ENCODE results near the gene ANKRD13C.
A peak's percentile ranks its signal among the peaks of the same experiment; 100 is the strongest.
"Not testable (repeated sequence)": the region's sequence is repeated elsewhere in the genome, so short reads cannot be mapped to it uniquely, and the experiment has no call there.

ANKRD13C gene, protein sequence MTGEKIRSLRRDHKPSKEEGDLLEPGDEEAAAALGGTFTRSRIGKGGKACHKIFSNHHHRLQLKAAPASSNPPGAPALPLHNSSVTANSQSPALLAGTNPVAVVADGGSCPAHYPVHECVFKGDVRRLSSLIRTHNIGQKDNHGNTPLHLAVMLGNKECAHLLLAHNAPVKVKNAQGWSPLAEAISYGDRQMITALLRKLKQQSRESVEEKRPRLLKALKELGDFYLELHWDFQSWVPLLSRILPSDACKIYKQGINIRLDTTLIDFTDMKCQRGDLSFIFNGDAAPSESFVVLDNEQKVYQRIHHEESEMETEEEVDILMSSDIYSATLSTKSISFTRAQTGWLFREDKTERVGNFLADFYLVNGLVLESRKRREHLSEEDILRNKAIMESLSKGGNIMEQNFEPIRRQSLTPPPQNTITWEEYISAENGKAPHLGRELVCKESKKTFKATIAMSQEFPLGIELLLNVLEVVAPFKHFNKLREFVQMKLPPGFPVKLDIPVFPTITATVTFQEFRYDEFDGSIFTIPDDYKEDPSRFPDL

DNA sequence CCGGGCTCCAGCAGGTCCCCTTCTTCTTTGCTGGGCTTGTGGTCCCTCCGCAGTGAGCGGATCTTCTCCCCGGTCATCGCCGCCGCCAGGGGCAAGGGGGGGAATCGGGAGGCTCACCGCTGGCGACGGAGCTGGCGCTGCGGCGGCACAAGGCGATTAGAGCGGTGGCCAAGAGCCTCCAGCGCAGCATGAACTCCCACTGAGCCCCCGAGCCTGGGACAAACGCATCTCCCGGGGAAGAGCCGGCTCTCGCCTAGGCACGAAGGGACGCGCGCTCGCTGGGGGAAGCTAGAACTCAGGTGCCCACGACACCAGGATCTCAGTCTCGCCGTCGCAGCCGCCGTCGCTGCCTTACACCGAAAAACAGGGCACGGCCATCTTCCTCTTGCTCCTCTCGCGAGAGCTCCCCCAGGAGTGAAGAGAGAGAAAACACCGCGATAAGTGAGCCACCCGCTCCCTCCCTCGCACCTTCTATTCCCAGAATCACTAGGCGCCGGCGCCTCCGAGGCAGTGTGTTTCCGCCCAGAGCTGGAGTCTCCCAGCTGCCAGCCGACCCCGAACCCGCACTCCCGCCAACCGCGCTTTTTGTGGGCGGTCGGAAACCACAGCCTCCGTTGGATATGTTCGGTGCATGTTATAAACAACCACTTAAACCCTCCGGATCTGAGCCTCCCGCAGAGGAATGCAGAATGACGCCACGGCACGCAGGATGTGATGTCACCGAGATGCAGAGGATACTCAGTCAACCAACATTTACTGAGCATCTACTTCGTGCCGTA is at the start of gene ANKRD13C:
Gene ANKRD13C, minus strand, starts transcription at position 391 of the 779 bp plus-strand sequence. Its CDS starts 314 bp downstream, at position 77.
- peak; percentile 76 for DNase-seq (ENCODE audit: low read depth, low spot score)

DNA sequence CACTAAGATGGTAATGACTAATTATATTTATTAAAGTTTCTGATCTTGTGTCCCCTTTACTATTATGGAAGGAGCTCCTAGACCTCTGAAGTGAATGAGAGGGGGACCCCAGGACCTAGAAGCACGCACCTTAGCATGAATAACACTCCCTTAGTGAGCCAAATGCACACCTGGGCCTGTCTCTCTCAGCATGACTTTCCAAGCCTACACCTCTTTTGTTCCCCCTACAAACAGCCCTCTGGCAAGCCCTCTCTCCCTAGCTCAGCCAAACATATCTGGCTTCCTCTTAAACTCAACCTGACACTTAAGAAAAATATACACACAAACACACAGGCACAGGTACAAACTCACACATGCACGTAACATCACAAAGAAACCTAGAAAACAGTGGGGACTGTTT is 49.2 kb upstream of the ANKRD13C start:
- DNase-seq (ENCODE audit: low read depth, low spot score), result no peak

DNA sequence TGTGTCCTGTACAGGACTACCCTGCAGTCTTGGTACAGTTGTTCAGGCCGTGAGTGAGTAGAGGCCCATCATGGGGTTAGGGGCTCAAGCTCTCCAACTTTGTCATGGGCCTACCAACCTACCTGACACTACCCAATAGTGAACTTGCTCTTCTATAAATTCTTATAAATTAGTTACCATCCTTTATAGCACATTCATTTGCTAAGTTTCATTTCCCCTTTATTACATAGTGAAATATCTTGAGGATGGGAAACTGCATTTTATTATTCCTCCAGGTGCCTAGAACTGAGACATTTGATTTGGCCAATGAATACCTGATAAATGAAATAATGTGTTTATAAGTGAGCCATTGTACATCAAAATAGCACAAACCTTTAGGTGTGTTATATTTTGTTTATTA is 47.5 kb upstream of the ANKRD13C start:
- no peak for DNase-seq (ENCODE audit: low read depth, low spot score)

DNA sequence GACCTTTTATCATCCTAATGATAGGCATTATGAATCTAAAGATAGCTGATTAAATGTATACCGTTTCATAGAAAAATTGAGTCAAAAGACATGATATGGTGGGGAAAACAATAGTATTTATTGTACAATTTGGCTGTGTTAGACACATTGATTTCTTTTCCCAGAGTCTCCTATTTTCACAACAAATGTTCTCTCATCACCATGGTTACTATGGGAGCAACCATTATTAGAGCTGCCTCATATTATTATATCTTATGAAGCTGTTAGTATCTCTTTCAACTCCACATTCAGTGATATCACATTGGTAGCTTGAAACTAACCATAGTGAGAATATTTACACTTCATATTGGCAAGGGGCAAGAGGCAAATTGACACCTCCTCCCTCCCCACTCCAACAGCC is 45.8 kb upstream of the ANKRD13C start:
- no peak for DNase-seq (ENCODE audit: low read depth, low spot score)

DNA sequence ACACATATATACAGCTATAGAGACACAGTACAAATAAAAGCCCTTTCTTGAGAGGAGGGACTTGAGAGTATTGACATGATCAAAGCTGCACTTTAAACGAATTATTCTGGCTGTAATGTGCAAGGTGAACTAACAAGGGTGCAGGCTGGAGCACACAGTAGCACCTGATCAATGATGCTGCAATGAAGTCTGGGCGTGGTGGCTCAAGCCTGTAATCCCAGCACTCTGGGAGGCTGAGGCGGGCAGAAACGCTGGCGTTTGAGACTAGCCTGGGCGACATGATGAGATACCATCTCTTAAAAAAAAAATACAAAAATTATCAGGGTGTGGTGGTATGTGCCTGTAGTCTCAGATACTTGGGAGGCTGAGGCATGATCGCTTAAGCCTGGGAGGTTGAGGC is 42.5 kb upstream of the ANKRD13C start:
- DNase-seq (ENCODE audit: low read depth, low spot score), result no peak

DNA sequence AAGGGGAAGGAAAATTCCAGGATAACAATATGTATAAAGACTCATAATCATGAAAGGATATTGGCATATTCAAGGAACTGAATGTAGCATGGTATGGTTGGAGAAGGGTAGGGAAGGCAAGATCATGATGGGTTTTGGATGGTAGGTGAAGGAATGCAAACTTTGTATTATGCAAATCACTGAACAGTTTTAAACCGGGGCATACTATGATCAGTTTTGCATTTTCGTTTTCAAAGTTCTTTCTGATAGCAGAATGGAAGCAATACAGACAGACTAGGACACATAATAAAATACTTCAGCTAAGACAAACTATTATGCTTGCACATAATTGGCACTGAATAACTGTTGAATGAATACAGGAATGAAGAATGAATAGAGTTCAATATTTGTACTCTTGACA is 42.1 kb upstream of the ANKRD13C start:
- no peak for DNase-seq (ENCODE audit: low read depth, low spot score)

DNA sequence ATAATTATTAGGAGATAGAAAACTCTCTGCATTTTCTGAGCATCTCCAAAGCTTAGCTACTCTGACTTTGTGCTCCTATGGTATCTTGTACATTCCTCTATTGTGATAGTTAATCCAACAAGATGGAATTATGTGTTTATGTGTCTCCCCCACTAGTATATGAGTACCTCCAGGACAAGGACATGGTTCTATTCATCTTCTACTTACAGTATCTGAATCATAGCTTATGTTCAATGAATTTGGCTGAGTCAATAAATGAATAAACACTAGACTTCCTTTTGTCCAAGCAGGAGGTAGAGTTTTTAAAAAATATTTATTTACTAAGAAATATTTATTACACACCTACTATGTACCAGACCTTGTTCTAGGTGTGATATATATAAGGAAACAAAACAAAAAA is 38.1 kb upstream of the ANKRD13C start:
- DNase-seq (ENCODE audit: low read depth, low spot score), result no peak

DNA sequence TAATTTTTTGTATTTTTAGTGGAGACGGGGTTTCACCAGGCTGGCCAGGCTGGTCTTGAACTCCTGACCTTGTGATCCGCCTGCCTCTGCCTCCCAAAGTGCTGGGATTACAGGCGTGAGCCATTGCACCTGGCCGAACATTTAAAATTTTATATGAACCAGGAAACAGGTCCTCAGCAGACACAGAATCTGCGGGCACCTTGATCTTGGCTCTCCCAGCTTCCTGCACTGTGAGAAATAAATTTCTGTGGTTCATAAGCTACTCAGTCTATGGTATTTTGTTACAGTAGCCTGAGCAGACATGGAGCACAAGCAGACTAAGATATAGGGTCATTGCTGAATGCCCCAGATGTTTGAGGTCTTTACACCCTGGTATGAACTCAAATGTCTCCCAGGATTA is 33.0 kb upstream of the ANKRD13C start:
- DNase-seq (ENCODE audit: low read depth, low spot score), result no peak

DNA sequence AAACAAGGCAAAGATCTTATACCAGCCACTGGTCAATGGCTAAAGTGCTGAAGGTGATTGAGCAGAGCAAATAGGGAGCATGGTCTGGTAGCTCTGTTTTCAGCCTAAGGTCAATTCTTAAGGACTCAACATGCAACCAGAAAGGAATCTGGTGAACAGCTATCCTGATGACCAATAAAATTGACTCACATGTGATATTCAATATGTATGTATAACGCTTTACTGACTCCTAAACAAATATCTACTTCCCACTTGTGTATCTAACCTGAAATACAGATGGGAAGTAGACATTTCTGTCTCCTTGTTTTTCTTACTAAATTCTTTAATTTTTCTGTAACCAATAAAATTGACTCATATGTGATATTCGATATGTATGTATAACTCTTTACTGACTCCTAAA is 31.6 kb upstream of the ANKRD13C start:
- DNase-seq (ENCODE audit: low read depth, low spot score), result no peak

DNA sequence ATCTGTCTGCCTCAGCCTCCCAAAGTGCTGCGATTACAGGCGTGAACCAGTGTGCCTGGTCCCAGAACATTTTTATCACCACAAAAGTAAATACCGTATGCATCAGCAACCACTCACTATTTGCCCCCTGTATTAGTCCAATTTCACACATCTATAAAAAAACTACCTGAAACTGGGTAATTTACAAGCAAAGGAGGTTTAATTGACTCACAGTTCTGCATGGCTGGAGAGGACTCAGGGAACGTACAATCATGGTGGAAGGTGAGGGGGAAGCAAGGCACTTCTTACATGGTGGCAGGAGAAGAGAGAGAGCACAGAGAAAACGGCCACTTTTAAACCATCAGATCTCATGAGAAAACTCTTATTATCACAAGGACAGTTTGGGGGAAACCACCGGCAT is 31.0 kb upstream of the ANKRD13C start:
- no peak for DNase-seq (ENCODE audit: low read depth, low spot score)

DNA sequence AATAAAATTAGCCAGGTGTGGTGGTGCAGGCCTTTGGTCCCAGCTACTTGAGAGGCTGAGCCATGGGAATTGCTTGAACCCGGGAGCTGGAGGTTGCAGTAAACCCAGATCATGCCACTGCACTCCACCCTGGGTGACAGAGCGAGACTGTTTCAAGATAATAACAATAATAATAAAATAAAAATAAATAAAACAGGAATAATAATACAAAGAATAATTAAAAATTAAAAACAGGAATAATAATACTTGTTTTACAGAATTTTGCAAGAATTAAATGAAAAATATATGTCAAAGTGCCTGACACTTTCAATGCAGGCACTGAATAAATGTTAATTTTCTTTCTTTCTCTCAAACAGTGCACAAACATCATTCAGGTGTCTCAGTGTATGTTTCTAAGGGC is 30.0 kb upstream of the ANKRD13C start:
- no peak for DNase-seq (ENCODE audit: low read depth, low spot score)

DNA sequence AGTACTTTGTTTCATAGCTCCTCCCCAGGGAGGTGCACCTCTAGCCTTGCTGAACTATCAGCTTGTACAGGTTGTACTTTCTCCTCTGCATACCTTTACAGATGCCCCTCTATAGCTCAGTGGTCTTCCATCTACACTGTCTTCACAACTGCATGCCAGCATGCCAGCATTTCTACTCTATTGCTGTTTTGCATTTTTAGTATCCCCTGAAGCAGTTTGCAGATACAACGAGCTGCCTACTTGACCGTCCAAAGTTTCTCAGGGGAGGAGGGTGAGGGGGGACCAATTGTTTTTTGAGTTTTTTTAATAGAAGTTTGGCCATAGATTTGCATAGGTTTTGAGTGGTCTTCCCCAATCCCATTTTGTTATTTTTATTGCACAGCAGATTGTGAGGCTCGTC is 29.0 kb upstream of the ANKRD13C start:
- no peak for DNase-seq (ENCODE audit: low read depth, low spot score)

DNA sequence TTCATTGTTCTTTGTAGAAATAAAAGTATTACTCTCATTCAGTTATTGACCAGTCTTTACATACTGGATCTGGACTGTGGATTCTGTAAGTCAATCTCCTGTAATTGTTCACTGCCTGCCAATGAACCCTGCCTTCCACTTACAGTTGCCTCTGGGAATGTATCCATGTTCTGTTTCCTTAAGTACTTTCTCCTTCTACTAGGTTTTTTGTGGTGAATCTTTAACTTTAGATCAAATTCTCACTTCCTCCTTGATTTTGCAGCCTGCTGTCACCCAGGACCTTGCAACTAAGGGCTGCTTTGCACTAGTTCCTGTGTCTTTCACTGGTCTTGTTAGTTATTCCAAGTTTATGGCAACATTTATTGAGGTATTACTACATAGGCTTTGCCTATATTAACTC is 28.2 kb upstream of the ANKRD13C start:
- DNase-seq (ENCODE audit: low read depth, low spot score), result no peak

DNA sequence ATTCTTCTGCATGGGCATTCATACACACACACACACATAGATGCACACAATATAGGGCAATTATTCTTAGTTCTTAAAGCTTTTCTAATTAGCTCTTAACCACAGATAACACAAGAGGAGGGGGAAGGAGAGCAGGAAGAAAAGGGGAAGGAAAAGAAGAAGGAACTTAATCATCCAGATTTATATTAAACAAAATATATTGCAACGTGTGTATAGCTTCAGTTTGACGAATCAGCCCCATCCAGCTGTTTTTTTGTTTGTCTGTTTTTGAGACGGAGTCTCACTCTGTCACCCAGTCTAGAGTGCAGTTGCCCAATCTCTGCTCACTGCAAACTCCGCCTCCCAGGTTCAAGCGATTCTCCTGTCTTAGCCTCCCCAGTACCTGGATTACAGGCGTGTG is 21.7 kb upstream of the ANKRD13C start:
- no peak for DNase-seq (ENCODE audit: low read depth, low spot score)

DNA sequence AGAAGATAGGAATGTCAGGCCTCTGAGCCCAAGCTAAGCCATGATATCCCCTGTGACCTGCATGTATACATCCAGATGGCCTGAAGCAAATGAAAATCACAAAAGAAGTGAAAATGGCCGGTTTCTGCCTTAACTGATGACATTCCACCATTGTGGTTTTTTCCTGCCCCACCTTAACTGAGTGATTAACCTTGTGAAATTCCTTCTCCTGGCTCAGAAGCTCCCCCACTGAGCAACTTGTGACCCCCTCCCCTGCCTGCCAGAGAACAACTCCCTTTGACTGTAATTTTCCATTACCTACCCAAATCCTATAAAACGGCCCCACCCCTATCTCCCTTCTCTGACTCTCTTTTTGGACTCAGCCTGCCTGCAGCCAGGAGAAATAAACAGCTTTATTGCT is 19.1 kb upstream of the ANKRD13C start:
- not testable (repeated sequence) for DNase-seq (ENCODE audit: low read depth, low spot score)

DNA sequence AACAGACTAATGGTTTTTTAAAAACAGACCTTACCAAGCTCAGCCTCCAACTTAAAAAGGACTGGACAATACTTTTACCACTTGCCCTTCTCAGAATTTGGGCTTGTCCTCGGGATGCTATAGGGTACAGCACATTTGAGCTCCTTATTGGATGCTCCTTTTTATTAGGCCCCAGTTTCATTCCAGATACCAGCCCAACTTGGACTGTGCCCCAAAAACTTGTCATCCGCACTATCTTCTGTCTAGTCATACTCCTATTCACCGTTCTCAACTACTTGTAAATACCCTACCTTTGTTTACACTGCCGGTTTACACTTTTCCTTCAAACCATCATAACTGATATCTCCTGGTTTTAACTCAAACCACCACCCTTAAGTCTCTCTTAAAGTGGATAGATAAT is 17.9 kb upstream of the ANKRD13C start:
- no peak for DNase-seq (ENCODE audit: low read depth, low spot score)

DNA sequence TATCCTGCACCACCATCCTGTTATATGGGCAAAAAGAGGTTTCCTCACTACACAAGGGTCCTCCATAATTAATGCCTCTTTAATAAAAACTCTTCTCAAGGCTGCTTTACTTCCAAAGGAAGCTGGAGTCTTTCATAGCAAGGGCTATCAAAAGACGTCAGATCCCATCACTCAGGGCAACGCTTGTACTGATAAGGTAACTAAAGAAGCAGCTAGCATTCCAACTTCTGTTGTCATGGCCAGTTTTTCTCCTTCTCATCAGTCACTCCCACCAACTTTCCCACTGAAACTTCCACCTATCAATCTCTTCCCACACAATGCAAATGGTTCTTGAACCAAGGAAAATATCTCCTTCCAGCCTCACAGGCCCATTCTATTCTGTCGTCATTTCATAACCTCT is 17.1 kb upstream of the ANKRD13C start:
- DNase-seq (ENCODE audit: low read depth, low spot score), result not testable (repeated sequence)

DNA sequence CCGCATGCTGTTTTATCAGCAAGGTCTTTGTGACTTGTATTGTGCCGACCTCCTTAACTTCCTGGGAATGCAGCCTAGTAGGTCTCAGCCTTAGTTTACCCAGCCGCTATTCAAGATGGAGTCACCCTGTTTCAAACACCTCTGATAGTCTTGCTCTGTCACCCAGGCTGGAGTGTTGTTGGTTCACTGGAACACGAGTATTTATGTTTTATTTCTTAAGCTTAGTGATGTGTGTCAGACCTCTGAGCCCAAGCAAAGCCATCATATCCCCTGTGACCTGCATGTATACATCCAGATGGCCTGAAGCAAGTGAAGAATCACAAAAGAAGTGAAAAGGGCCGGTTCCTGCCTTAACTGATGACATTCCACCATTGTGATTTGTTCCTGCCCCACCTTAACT is 12.9 kb upstream of the ANKRD13C start:
- DNase-seq (ENCODE audit: low read depth, low spot score), result not testable (repeated sequence)

DNA sequence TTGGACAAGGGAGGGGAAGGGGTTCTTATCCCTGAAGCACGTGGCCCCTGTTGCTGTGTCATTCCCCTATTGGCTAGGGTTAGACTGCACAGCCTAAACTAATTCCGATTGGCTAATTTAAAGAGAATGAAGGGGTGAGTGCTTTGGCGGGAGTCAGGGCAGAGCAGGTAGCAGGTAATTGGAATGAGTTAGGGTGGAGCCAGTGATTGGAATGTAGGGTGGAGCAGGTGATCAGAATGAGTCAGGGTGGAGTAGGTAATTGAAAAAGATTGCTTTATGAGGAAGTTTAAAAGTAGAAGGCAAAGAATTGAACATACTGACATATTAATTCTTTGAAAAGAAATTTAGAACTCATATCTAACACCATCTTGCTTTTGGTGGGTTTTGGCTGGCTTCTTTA is 12.5 kb upstream of the ANKRD13C start:
- not testable (repeated sequence) for DNase-seq (ENCODE audit: low read depth, low spot score)

DNA sequence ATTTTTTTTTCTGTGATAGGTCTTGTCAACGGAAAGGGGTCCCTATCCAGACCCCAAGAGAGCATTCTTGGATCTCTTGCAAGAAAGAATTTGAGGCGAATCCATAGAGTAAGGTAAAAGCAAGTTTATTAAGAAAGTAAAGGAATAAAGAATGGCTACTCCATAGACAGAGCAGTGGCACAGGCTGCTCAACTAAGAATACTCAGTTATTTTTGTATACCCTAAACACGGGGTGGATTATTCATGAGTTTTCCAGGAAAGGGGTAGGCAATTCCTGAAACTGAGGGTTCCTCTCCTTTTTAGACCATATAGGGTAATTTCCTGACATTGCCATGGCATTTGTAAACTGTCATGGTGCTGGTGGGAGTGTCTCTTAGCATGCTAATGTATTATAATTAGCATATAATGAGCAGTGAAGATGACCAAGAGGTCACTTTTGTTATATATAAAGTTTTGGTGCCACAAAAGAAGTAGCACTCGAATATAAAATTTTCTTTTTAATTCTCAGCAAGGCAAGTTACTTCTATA is 12.0 kb upstream of the ANKRD13C start:
- DNase-seq (ENCODE audit: low read depth, low spot score), result not testable (repeated sequence)

DNA sequence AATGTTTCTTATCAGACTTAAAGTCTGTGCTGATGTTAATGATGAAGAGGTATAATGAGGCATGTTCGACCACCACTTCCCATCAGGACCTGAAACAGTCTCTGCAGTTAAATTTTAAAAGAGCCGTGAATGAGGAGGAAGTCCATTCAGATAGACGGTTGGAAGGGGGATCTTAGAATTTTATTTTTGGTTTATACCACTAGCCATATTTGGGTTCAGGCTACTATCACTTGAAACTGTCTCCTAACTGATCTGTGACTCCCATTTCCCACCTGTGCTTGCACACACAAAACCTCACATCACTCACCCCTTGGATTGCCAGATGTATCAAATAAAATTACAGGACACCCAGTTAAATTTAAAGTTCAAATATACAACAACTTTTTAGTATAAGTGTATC is 9.9 kb upstream of the ANKRD13C start:
- no peak for DNase-seq (ENCODE audit: low read depth, low spot score)

DNA sequence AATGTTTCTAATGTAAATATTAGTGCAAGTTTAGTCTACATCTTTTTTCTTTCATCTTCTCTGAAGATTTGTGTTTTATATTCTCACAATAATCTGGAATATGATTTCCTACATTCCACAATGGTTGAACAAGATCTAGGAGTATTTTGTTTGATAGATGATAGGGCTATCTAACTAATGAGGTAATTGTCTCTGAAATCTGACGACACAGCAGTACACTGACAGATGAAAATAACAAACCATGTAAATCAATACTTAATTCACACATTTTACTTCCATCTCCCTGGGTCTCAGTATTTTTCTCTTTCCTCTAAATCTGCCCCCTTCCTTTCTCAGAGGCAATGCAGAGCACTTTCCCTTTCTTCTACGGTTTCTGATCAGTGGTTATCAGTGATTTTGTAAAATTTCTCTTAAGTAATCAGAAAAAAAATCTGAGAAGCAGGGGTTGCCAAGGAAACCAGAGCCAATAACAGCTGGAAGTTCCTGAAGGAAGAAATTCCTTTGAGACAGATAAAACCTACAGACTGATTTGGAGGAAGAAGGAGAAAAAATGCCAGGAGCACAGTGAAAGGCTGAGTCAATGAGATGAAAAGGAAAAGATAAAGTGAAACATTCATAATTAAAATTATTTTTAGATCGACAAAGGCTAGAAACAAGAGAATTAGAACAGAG is 7.3 kb upstream of the ANKRD13C start:
- DNase-seq (ENCODE audit: low read depth, low spot score), result no peak
